Mesothelial cell of epicardium (in vitro differentiated cells): ENCODE measurements around the gene ZC3H7B. TPM values are rescaled to one million over a fixed set of nuclear protein-coding genes. Genes with fewer than 3 reads are reported as not detected.

Experiments
- DNase-seq, 2 experiments: peaks; one replicate each; pipeline ENCODE4 v3.0.0; 2021; ENCODE audit warnings: low spot score in 2 of 2; ENCODE audit not compliant: unreplicated experiment in 2 of 2
- H3K27ac Mint-ChIP-seq: 2 replicates; pipeline ENCODE4 v1.8.0; 2021; ENCODE audit warnings: mixed read lengths
- H3K27me3 Mint-ChIP-seq: 2 replicates; pipeline ENCODE4 v1.8.0; 2021; ENCODE audit warnings: low read depth, mixed read lengths
- H3K36me3 Mint-ChIP-seq: 2 replicates; pipeline ENCODE4 v1.8.0; 2021; ENCODE audit warnings: mixed read lengths
- H3K4me1 Mint-ChIP-seq: 2 replicates; pipeline ENCODE4 v1.8.0; 2021; ENCODE audit warnings: mixed read lengths
- H3K4me3 Mint-ChIP-seq: 2 replicates; pipeline ENCODE4 v1.8.0; 2021; ENCODE audit warnings: mild to moderate bottlenecking, moderate library complexity, mixed read lengths
- H3K9me3 Mint-ChIP-seq: 2 replicates; pipeline ENCODE4 v1.8.0; 2021; ENCODE audit warnings: mixed read lengths
- CTCF ChIP-seq: fragments of 200-600 bp; sonication (generic); IDR thresholded peaks from one replicate; pipeline ENCODE4 v1.5.0; 2021; ENCODE audit warnings: antibody characterized with exemption; ENCODE audit not compliant: unreplicated experiment
- total RNA-seq: library from RNA; stranded (reverse); gene quantifications from 3 replicates; pipeline ENCODE4 v1.2.1, GENCODE V29; 2021

Gene ZC3H7B
- total RNA-seq, 1 donor from 2014 or later = 85.5 TPM

GRCh38 chr22:41339823-41340222 lies 38.5 kb downstream of the ZC3H7B start:
- no peak for DNase-seq
- H3K36me3 Mint-ChIP-seq = peaks cover 24% of the 10 kb centered on the region
- no peak for TF ChIP-seq CTCF
- no peak overlapping the region for H3K4me3 Mint-ChIP-seq
- no peaks in the 10 kb centered on the region for H3K9me3 Mint-ChIP-seq
- H3K27me3 Mint-ChIP-seq = no peaks in the 10 kb centered on the region
- no peaks in the 10 kb centered on the region for H3K4me1 Mint-ChIP-seq
- no peak overlapping the region for H3K27ac Mint-ChIP-seq

- Mint-ChIP-seq H3K27me3 (no peaks in the 10 kb centered on the region), H3K36me3 (peaks cover 20% of the 10 kb centered on the region)
- no peak for DNase-seq
These were observed 39.0 kb downstream of the ZC3H7B start for GRCh38 chr22:41340357-41340756.

GRCh38 chr22:41341012-41341411 lies 39.7 kb downstream of the ZC3H7B start:
- H3K27me3 Mint-ChIP-seq = no peaks in the 10 kb centered on the region
- H3K4me3 Mint-ChIP-seq = no peak overlapping the region
- no peak overlapping the region for H3K27ac Mint-ChIP-seq
- DNase-seq = no peak
- H3K36me3 Mint-ChIP-seq = peaks cover 14% of the 10 kb centered on the region
- no peaks in the 10 kb centered on the region for H3K9me3 Mint-ChIP-seq
- no peak for TF ChIP-seq CTCF
- no peaks in the 10 kb centered on the region for H3K4me1 Mint-ChIP-seq

More at GRCh38 chr22:41340357-41340756, 39.0 kb downstream of the ZC3H7B start:
- TF ChIP-seq CTCF = no peak
- Mint-ChIP-seq H3K9me3 (no peaks in the 10 kb centered on the region), H3K4me1 (no peaks in the 10 kb centered on the region), H3K4me3 (no peak overlapping the region), H3K27ac (no peak overlapping the region)

- no peak for TF ChIP-seq CTCF
- H3K9me3 Mint-ChIP-seq = no peaks in the 10 kb centered on the region
- H3K27me3 Mint-ChIP-seq = no peaks in the 10 kb centered on the region
- no peak for DNase-seq
- no peak overlapping the region for H3K27ac Mint-ChIP-seq
- no peak overlapping the region for H3K4me3 Mint-ChIP-seq
- no peaks in the 10 kb centered on the region for H3K4me1 Mint-ChIP-seq
- H3K36me3 Mint-ChIP-seq = peaks cover 14% of the 10 kb centered on the region
These were observed 40.7 kb downstream of the ZC3H7B start for GRCh38 chr22:41341990-41342389.

- H3K27me3 Mint-ChIP-seq = no peaks in the 10 kb centered on the region
- no peaks in the 10 kb centered on the region for H3K9me3 Mint-ChIP-seq
- no peak for TF ChIP-seq CTCF
- peaks cover 15% of the 10 kb centered on the region for H3K36me3 Mint-ChIP-seq
- no peak for DNase-seq
- H3K27ac Mint-ChIP-seq = no peak overlapping the region
- no peaks in the 10 kb centered on the region for H3K4me1 Mint-ChIP-seq
- H3K4me3 Mint-ChIP-seq = no peak overlapping the region
These were observed 42.0 kb downstream of the ZC3H7B start for GRCh38 chr22:41343300-41343699.

- no peak overlapping the region for H3K27ac Mint-ChIP-seq
These were observed 42.4 kb downstream of the ZC3H7B start for GRCh38 chr22:41343717-41344116.

More at GRCh38 chr22:41343717-41344116, 42.4 kb downstream of the ZC3H7B start:
- no peak overlapping the region for H3K4me3 Mint-ChIP-seq
- peaks cover 15% of the 10 kb centered on the region for H3K36me3 Mint-ChIP-seq
- H3K9me3 Mint-ChIP-seq = no peaks in the 10 kb centered on the region
- no peaks in the 10 kb centered on the region for H3K4me1 Mint-ChIP-seq
- no peak for DNase-seq
- no peaks in the 10 kb centered on the region for H3K27me3 Mint-ChIP-seq
- TF ChIP-seq CTCF = no peak
